Nucleus accumbens (tissue), 56 donors: ENCODE measurements around the gene MAGI1.
A peak's percentile ranks its signal among the peaks of the same experiment; 100 is the strongest.

Experiments used
- DNase-seq, 56 donors: peaks; one replicate each; lab custom pipeline; 2025; lab: John Stamatoyannopoulos, UW

MAGI1 gene

GRCh38 chr3:65484964-65485363 lies 553.8 kb downstream of the MAGI1 start:
- DNase-seq = no peak

DNA sequence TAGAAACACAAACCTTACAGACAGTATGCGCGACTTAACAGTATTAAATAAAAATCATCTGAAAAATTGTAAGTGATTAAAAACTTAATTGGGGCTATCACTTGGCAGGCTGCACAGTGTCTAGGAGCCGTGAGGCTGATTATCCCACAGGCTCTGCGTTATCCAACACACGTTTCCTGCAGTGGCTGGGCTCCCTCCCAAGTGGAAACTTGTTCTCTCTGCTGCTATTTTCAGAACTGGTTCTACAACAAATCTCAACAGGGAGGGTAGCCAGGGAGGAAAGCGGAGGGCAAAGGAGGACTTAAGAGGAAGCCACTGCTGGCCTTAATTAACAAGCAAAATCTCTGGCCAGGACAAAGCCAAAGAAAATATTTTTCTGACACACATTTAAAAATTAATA lies 555.2 kb downstream of the MAGI1 start:
- peak in 33 of 56 donors; percentile 3 to 71 (median 26) for DNase-seq

DNA sequence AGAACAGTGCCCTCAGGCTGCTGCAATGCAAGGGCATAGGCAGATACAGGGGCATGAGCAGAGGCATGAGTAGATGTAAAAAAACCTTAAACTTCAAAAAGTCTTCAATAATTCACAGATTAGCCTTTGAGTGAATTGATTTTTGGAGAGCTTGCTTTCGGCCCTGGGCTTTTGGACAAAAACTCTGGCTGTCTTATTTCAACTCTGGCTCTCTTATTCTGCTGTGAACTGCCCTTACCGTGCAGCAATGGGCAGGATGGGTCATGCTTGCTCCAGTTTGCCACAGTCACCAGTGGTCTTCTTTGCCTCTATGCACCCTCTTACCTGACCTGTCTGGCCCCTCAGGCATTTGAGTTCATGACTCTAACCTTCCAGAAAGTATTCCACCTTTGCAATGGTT lies 555.7 kb downstream of the MAGI1 start:
- no peak for DNase-seq

- DNase-seq = no peak
Observed at GRCh38 chr3:65481085-65481484, 557.6 kb downstream of the MAGI1 start.

DNA sequence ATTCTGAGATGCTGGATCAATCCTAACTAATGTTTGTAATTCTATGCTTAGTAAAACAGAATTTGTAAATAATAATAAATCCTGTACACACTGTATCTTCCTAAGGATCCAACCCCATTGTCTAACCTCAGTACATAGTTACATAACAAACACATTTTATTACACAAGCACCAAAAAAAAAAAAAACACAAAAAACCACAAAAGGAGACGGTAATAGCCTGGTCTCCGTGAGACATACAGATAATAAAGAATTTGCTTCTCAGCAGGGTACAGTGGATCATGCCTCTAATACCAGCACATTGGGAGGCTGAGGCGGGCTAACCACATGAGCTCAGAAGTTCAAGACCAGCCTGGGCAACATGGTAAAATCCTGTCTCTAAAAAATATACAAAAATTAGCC lies 558.7 kb downstream of the MAGI1 start:
- DNase-seq = no peak

DNA sequence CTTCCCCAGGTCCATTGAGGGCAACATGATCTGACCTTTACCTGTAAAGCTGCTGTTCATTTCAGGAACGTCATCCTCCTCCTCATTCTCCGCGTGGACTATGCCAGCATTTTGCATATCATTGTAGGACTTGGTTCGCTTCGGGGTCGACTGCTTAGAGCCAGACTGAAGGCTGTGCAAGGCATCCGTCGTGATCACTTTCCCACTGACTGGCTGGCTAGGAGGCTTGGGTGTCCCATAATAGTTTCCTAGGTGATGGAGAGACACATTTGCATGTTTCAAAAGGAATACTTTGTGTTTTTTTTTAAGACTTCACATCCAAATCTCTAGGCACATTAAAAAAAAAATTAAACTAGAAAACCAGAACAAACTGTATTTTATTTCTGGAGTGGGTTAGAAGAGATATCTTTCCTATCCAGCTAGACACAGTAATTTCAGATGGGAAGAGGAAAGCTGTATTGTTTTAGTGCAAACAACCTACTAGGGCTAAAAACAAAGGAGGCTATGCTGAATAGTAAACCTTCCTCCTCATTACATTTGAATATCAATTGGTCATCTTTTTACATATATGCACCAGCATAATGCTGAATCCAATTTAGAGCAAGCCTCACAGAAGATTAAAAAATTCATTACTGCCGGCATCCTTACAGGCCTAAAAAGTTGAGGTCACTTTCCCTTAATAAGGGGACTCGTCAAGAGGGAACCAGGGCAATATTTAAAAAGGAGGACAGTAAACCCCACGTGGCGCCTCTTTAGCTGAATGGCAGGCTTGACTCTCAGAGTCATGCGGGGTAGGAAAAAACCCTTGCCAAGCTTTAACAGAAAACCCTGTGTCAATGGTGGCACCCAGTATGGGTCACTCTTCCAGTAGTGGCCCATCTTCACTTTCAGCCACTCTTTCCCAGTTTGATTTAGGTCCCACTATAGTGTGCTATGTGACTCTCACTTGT lies 559.9 kb downstream of the MAGI1 start:
- DNase-seq = peak in 13 of 56 donors; percentile 3 to 31 (median 15)

GRCh38 chr3:65473736-65474135 lies 565.0 kb downstream of the MAGI1 start:
- DNase-seq = no peak

DNA sequence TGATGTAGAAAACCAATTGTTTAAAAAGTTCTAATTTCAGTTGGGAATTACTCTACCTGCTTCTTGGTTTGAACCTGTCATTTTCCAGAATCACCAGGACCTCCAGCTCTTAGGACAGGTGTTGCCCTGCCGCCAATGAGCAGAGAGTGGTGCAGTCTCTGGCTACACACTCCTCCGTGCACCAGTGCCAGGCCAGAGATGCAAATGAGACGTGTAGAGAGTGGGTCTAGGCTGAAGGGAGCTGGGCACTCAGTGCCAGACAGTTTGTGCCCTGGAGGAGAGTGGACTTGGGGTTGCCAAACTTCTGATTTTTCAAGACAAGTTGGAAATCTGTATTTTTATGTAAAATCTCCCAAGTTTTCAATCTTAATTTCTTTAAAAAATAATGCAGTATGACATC lies 566.2 kb downstream of the MAGI1 start:
- peak in 3 of 56 donors; percentile 2 to 7 (median 3) for DNase-seq

DNA sequence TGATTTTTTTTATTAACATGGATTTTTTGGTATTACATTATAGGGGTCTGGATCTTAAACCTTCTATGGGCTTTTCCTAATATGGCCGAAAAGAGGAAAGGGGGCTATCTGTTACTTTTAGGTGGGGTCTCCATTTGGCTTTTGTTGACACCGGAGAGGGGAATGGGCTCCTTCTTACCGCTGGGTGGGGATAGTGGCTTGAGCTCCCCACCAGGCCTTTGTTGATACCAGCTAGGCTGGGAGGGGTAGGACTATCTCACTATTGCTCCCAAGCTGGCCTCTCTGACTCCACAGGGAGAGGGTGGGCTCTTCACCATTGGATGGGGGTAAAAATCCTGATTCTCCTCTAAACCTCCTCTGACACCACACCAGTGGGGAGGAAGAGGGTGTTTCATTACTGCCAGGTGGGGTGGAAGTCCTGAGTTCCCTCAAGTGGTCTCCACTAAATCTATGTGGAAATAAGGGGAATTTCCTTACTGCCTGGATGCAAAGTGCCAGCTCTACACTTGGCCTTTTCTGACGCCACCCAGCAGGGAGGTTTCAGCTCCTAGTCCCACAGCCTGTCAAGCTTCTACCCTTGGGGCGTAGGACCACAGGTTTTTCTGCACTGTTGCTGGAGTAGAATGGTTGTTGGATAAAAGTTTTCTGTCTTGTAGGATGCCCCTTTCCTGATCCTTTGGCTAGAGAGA lies 572.3 kb downstream of the MAGI1 start:
- no peak for DNase-seq

DNA sequence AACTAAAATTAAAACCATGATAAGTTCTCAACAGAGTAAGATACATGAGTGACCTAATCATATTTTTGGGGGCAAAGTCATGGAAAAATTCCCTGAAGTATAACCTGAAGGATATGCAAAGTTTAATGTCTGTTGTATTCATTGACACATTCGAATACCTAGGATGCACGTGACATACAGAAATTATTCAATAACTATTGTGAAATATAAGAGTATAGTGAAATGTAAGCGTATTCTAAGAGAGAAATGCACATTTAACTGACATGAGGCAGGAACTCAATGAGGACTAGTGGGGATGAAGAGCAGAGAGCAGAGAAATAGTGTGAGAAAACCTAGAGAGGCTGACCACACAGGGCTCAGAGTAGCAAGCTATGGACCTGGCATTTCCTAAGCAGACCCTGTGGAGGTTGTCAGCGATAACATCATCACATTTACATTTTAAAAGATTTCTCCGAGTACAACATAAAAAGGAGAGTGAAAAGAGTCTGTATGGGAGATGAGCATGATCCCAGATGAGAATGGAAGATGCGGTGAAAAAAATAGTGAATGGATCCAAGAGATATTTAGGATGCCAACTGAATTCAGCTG lies 588.8 kb downstream of the MAGI1 start:
- no peak for DNase-seq

DNA sequence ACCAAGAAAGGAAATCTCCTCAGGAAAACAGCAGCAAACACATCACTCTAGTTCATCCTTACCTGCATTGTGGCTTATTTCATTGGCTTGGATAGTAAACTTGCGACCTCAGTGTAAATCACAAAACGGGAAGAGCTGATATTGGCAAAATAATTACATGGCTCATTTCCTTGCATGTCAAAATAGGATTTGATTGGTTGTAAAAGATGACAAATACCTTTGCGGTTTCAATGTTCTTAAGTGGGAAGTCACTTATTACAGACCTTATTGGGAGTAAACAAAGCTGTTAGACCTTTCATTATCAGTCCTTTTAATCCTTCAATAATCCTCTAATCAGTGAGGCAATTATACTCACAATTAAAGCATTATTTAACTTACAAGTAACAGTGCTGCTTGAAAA lies 590.6 kb downstream of the MAGI1 start:
- no peak for DNase-seq

DNA sequence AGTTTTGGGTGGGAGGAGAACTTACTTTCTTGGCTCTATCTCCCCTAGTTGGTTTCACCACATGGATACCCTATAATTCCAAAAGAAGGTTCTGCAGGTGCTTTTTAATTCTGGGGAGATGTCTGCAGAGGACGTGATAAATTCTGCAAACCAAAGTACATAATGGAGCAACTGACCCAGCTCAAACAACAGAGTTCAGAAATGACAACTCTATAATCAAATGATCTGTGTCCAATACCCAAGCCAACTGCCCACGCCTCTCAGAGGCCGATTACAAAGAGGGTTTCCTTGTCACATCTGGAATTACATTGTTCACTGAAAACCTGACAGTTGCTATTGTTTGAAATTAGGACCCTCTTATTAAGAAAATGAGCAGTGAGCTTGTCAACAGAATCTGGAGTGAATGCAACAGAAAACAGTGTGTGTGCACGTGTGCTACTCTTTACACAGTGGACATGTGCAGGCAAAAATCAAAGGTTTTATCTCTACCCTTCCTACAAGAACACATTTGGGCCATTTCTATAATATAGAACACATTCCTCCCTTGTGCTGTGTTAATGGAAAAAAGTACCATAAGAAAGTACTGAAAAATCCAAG lies 593.0 kb downstream of the MAGI1 start:
- DNase-seq = no peak

- no peak for DNase-seq
Observed at GRCh38 chr3:65444447-65444815, 594.3 kb downstream of the MAGI1 start.

DNA sequence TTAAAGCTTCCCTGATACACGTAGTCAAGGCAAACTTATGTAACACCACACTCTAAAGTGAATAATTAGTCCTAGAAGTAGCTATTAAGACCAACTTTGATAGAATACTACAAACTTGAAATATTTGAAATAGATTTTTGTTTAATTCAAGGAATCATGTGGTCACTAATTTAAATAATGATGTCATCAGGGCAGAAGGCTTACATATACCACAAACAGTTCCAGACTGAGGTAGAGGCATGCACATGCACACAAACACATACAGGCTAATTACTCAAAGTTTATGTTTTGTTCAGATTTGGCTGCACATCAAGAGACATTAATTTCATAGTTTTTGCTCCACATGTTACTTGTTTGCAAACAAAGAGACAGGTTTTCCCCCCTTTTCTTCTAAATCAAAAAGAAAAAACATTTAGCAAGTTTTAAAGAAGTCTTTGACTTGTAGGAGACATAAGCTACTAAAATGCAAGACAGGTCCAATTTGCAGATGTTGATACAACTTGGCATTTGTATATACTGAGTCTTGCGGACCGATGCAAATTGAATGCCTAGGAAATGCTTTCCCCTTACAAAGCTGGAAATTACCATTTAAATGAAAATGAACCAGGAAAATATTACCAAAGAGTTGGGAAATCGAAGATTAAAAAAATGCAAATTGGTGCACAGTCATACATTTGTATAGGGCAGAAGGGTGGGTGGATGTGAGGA lies 594.8 kb downstream of the MAGI1 start:
- no peak for DNase-seq

GRCh38 chr3:65439641-65440284 lies 599.0 kb downstream of the MAGI1 start:
- peak in 48 of 56 donors; percentile 5 to 80 (median 47) for DNase-seq

DNA sequence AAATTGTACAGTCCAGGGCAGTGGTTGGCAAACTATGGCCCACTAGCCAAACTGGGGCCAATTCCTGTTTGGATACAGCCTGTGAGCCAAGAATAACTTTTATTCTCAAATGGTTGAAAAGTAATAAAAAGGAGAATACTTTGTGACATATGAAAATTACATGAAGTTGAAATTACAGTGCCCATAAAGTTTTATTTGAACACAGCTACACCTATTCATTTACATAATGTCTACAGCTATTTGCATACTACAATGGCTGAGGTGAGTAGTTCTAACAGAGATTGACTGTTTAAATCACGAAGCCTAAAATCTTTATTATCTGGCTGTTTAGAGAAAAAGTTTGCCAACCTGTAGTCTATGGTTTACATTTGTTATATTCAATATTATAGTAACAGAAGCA lies 600.1 kb downstream of the MAGI1 start:
- DNase-seq = no peak

GRCh38 chr3:65438096-65438495 lies 600.6 kb downstream of the MAGI1 start:
- no peak for DNase-seq

- peak in 15 of 56 donors; percentile 0 to 45 (median 7) for DNase-seq
Observed at GRCh38 chr3:65436580-65436979, 602.1 kb downstream of the MAGI1 start.

GRCh38 chr3:65433480-65433879 lies 605.2 kb downstream of the MAGI1 start:
- no peak for DNase-seq
